GM12865 (cell line): ENCODE measurements around the gene CCL1.

Experiments
- DNase-seq: peaks from one replicate; pipeline ENCODE4 v3.0.0; 2010; ENCODE audit warnings: low read depth
- H3K4me3 ChIP-seq: 2 replicates; pipeline ENCODE4 v1.5.1; 2011; ENCODE audit warnings: mild to moderate bottlenecking, low read depth, low read length, control low read depth
- CTCF ChIP-seq: IDR thresholded peaks from 2 replicates; pipeline ENCODE4 v1.5.1; 2011; ENCODE audit warnings: low read length, control low read depth, low read depth, inconsistent platforms; ENCODE audit not compliant: insufficient read depth; ENCODE audit errors: missing control alignments

Gene CCL1

DNA sequence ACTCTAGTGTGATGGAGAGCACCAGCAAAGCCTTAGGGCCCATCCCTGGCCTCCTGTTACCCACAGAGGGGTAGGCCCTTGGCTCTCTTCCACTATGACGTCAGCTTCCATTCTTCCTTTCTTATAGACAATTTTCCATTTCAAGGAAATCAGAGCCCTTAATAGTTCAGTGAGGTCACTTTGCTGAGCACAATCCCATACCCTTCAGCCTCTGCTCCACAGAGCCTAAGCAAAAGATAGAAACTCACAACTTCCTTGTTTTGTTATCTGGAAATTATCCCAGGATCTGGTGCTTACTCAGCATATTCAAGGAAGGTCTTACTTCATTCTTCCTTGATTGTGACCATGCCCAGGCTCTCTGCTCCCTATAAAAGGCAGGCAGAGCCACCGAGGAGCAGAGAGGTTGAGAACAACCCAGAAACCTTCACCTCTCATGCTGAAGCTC, 44.0 kb downstream of the CCL1 start, which contains the start of gene CCL8:
Gene CCL8 (plus strand): TSS at position 397 of the 445 bp plus-strand sequence. CDS start 67 bp downstream, outside the sequence.
- TF ChIP-seq CTCF: no peak
- DNase-seq: no peak
- no peak within 1 kb of the TSS for H3K4me3 ChIP-seq

DNA sequence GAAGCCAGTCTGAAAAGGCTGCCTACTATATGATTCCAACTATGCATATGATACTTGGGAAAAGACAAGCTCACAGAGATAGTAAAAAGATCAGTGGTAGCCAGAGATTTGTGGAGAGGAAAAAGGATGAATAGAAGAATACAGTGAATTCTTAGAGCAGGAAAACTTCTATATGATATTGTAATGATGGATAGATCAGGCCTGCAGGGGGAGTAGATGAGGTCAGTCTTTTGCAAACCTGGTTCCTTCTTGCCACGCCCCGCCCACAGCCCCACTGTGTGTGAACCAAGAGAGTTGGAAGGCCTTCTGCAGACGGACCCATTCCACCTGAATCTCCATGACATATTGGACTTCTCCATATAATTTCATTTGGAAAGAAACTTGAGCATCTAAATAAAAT, 44.6 kb downstream of the CCL1 start:
- TF ChIP-seq CTCF: no peak
- H3K4me3 ChIP-seq: no peak overlapping the region
- DNase-seq: peak; percentile 42

DNA sequence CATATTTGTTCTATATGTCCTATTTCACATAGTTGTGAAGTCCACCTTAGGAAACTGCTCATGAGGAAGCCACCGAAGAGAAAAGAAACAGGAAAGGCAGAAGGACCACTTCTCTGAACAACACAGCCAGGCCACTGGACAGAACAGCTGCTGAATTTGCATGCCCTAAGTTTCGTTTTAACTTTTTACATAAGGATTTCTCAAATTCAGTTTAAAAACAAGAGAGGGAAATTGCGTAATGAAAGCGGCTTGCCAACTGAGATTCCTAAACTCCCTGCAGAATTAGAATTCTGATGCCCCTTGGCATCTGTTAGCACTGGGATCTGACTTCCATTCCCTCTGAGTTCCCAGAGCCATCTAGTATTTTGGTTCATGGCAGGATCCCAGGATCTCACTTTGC, 48.8 kb downstream of the CCL1 start:
- TF ChIP-seq CTCF: no peak
- peak; percentile 44 for DNase-seq

GRCh38 chr17:34313164-34313563, 49.9 kb downstream of the CCL1 start:
- no peak for TF ChIP-seq CTCF
- H3K4me3 ChIP-seq: no peak overlapping the region
- no peak for DNase-seq

More for the DNA sequence above, 48.8 kb downstream of the CCL1 start:
- no peak overlapping the region for H3K4me3 ChIP-seq

DNA sequence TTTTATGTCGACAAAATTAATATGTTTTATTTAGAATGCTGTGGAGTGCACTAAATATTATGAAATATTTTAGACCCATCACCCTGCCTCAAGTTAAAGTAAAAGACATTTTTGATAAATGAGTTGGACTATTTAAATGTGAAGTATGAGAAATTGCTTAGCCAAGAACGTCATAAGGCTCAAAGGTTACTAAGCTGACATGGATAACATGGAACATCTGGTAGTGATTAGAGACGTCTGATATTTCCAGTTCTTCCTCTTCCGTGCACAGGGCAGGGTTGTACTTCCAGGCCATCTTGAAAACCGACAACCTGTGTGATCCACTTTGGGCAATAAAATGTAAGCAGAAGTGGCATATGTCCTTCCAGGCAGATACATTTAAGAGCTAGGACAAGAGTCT, 51.0 kb downstream of the CCL1 start:
- H3K4me3 ChIP-seq: no peak overlapping the region
- no peak for TF ChIP-seq CTCF
- DNase-seq: no peak

- H3K4me3 ChIP-seq: no peak overlapping the region
- TF ChIP-seq CTCF: no peak
- DNase-seq: no peak
These were observed 51.7 kb downstream of the CCL1 start for GRCh38 chr17:34311291-34311690.
